K562 (cell line): ENCODE results near the gene EWSR1. TPM values are rescaled to one million over a fixed set of nuclear protein-coding genes. Genes with fewer than 3 reads are reported as not detected.

Source experiments
- ADNP ChIP-seq: fragments of 200-800 bp; sonication (Bioruptor generic); IDR thresholded peaks from 2 replicates; pipeline ENCODE4 v1.6.1; 2016; ENCODE audit warnings: missing genetic modification characterization, missing compliant biosample characterization
- ASH1L ChIP-seq: fragments of 450-650 bp; IDR thresholded peaks from 2 replicates; pipeline ENCODE4 v1.6.1; 2018; ENCODE audit warnings: borderline replicate concordance, mild to moderate bottlenecking, low read depth; ENCODE audit not compliant: partially characterized antibody
- CSDE1 ChIP-seq, 2 experiments: fragments of 450-650 bp; IDR thresholded peaks; 2 replicates each; pipeline ENCODE4 v1.6.1; 2016; ENCODE audit warnings: mild to moderate bottlenecking in 1 of 2
- E2F6 ChIP-seq, 2 experiments: IDR thresholded peaks; 2 replicates each; pipeline ENCODE4 v1.6.1; 2011; ENCODE audit warnings: borderline replicate concordance in 1 of 2, control low read depth in 1 of 2, low read depth in 1 of 2, low read length in 1 of 2, mild to moderate bottlenecking in 1 of 2, mixed read lengths in 1 of 2, moderate library complexity in 1 of 2; ENCODE audit not compliant: insufficient read depth in 1 of 2, insufficient read length in 1 of 2, poor library complexity in 1 of 2, severe bottlenecking in 1 of 2; ENCODE audit errors: extremely low read depth in 1 of 2
- HDAC6 ChIP-seq: IDR thresholded peaks from 2 replicates; pipeline ENCODE4 v1.6.1; 2012; ENCODE audit warnings: low read depth, mild to moderate bottlenecking, control low read depth, inconsistent platforms, low read length, moderate library complexity
- KAT7 ChIP-seq: sonication (generic); formaldehyde crosslinking; IDR thresholded peaks from 2 replicates; pipeline ENCODE4 v1.8.0; 2022; ENCODE audit warnings: missing genetic modification reagents, mild to moderate bottlenecking, borderline replicate concordance
- KDM5B ChIP-seq: fragments of 200-600 bp; sonication (generic); IDR thresholded peaks from 2 replicates; pipeline ENCODE4 v1.6.1; 2012; ENCODE audit warnings: low read depth, mild to moderate bottlenecking, moderate library complexity, low read length, control low read depth, inconsistent platforms; ENCODE audit not compliant: insufficient replicate concordance
- KLF13 ChIP-seq: fragments of 450-650 bp; IDR thresholded peaks from 2 replicates; pipeline ENCODE4 v1.6.1; 2016; ENCODE audit warnings: missing genetic modification characterization, low read depth, mild to moderate bottlenecking, missing compliant biosample characterization, moderate library complexity, borderline replicate concordance
- MAX ChIP-seq: sonication (generic); formaldehyde crosslinking; IDR thresholded peaks from 2 replicates; pipeline ENCODE4 v1.9.0; 2022; ENCODE audit warnings: mild to moderate bottlenecking, missing genetic modification reagents
- MAZ ChIP-seq, 2 experiments: fragments of 450-650 bp in 1 of 2; sonication (generic) in 1 of 2; formaldehyde crosslinking; IDR thresholded peaks in 1 of 2; conservative IDR thresholded peaks in 1 of 2; 2 replicates each; pipeline versions ENCODE4 v1.4.0 to v1.5.0; 2020; ENCODE audit warnings: mild to moderate bottlenecking in 1 of 2, missing genetic modification reagents in 1 of 2
- MYC ChIP-seq, 2 experiments: fragments of 250-450 bp in 1 of 2; sonication (Bioruptor Pico) in 1 of 2; IDR thresholded peaks; 2 replicates each; pipeline versions ENCODE4 v1.5.1 to v1.6.1; 2012 to 2021; ENCODE audit warnings: low read depth in 2 of 2, borderline replicate concordance in 1 of 2, improper control_type of control experiment in 1 of 2, low read length in 1 of 2, mild to moderate bottlenecking in 1 of 2, moderate library complexity in 1 of 2
- NONO ChIP-seq, 2 experiments: fragments of 200-400 bp in 1 of 2; fragments of 450-650 bp in 1 of 2; formaldehyde crosslinking in 1 of 2; IDR thresholded peaks; 2 replicates each; pipeline ENCODE4 v1.6.1; 2017; ENCODE audit warnings: low read depth in 2 of 2, mild to moderate bottlenecking in 2 of 2, moderate library complexity in 2 of 2, low read length in 1 of 2
- POLR2G ChIP-seq: fragments of 200-400 bp; formaldehyde crosslinking; IDR thresholded peaks from 2 replicates; pipeline ENCODE4 v1.6.1; 2017; ENCODE audit warnings: low read depth, mild to moderate bottlenecking, antibody characterized with exemption, low read length, moderate library complexity
- SNAPC5 ChIP-seq: fragments of 250-450 bp; sonication (Bioruptor Pico); IDR thresholded peaks from 2 replicates; pipeline ENCODE4 v1.8.0; 2021; ENCODE audit warnings: moderate library complexity, mild to moderate bottlenecking, inconsistent platforms
- TAF1 ChIP-seq: IDR thresholded peaks from 2 replicates; pipeline ENCODE4 v1.6.1; 2011; ENCODE audit warnings: mild to moderate bottlenecking, low read length, moderate library complexity; ENCODE audit not compliant: insufficient read depth, control insufficient read depth, severe bottlenecking; ENCODE audit errors: extremely low read depth
- TBL1XR1 ChIP-seq, 2 experiments: IDR thresholded peaks; 2 replicates each; pipeline ENCODE4 v1.6.1; 2012; ENCODE audit warnings: improper control_type of control experiment in 2 of 2, low read length in 2 of 2, mild to moderate bottlenecking in 1 of 2
- polyA plus RNA-seq, 8 experiments: library from polyadenylated mRNA; depleted of rRNA in 4 of 8; stranded (reverse) in 5 of 8; unstranded in 3 of 8; fragments of >200 nt; fragmentation: Nextera tagmentation in 2 of 8; fragmentation: Illumina TruSeq in 1 of 8; extraction: Ambion mirVana in 2 of 8; extraction: Trizol in 1 of 8; gene quantifications; 2 replicates each; pipeline versions ENCODE4 v1.2.1 to v1.2.3, GENCODE V29; 2011 to 2014; ENCODE audit warnings: inconsistent platforms in 1 of 8, missing spikeins in 1 of 8
- total RNA-seq, 7 experiments: library from RNA; depleted of rRNA in 6 of 7; stranded (reverse); fragments of >200 nt in 6 of 7; fragmentation: Illumina TruSeq in 2 of 7; extraction: Trizol in 2 of 7; gene quantifications; 2 replicates each; pipeline versions ENCODE4 v1.2.1 to v1.2.3, GENCODE V29; 2011 to 2021; ENCODE audit warnings: low replicate concordance in 1 of 7
- TF ChIP-seq, protein P1 (sequence below), 2 experiments: fragments of 200-800 bp in 1 of 2; sonication (Bioruptor generic) in 1 of 2; sonication (generic) in 1 of 2; formaldehyde crosslinking in 1 of 2; IDR thresholded peaks in 1 of 2; conservative IDR thresholded peaks in 1 of 2; 2 replicates each; pipeline versions ENCODE4 v1.5.0 to v1.6.1; 2016 to 2020; ENCODE audit warnings: missing compliant biosample characterization in 1 of 2, missing genetic modification characterization in 1 of 2, missing genetic modification reagents in 1 of 2
- TF ChIP-seq, protein P2 (sequence below), 3 experiments: IDR thresholded peaks in 2 of 3; conservative IDR thresholded peaks in 1 of 3; 2 replicates each; pipeline ENCODE4 v1.5.1; 2011 to 2012; ENCODE audit warnings: low read length in 3 of 3, mild to moderate bottlenecking in 3 of 3, control low read depth in 2 of 3, improper control_type of control experiment in 1 of 3, inconsistent platforms in 1 of 3, low read depth in 1 of 3, mixed read lengths in 1 of 3, moderate library complexity in 1 of 3; ENCODE audit not compliant: insufficient read depth in 2 of 3

The EWSR1 gene
- total and polyA plus RNA-seq, 9 of the 15 experiments (the other 6 are each of a cell fraction or from before 2014, with no cell fraction given), result 83.3 to 450 (median 239) TPM

- TF ChIP-seq MYC (IDR thresholded peaks at IDR 0.05; ENCODE audit: low read depth, low read length), result 0 out of 2 replicates have a peak, but pooled peaks have one; percentile 7
- no peak for TF ChIP-seq MYC (CRISPR knock-in tag; IDR thresholded peaks at IDR 0.05; ENCODE audit: borderline replicate concordance, low read depth)
- TF ChIP-seq MAZ (CRISPR knock-in tag; conservative IDR thresholded peaks at IDR 0.05 in 1 of 2, IDR thresholded peaks at IDR 0.05 in 1 of 2), result peak; percentile 88 to 92
- TF ChIP-seq, protein P1, sequence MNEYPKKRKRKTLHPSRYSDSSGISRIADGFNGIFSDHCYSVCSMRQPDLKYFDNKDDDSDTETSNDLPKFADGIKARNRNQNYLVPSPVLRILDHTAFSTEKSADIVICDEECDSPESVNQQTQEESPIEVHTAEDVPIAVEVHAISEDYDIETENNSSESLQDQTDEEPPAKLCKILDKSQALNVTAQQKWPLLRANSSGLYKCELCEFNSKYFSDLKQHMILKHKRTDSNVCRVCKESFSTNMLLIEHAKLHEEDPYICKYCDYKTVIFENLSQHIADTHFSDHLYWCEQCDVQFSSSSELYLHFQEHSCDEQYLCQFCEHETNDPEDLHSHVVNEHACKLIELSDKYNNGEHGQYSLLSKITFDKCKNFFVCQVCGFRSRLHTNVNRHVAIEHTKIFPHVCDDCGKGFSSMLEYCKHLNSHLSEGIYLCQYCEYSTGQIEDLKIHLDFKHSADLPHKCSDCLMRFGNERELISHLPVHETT (CRISPR knock-in tag; conservative IDR thresholded peaks at IDR 0.05 in 1 of 2, IDR thresholded peaks at IDR 0.05 in 1 of 2), result 0 out of 4 replicates have a peak, but pooled peaks of 1 of the 2 experiments have one; percentile 31
- TF ChIP-seq POLR2G, result peak; percentile 76
- TF ChIP-seq, protein P2, sequence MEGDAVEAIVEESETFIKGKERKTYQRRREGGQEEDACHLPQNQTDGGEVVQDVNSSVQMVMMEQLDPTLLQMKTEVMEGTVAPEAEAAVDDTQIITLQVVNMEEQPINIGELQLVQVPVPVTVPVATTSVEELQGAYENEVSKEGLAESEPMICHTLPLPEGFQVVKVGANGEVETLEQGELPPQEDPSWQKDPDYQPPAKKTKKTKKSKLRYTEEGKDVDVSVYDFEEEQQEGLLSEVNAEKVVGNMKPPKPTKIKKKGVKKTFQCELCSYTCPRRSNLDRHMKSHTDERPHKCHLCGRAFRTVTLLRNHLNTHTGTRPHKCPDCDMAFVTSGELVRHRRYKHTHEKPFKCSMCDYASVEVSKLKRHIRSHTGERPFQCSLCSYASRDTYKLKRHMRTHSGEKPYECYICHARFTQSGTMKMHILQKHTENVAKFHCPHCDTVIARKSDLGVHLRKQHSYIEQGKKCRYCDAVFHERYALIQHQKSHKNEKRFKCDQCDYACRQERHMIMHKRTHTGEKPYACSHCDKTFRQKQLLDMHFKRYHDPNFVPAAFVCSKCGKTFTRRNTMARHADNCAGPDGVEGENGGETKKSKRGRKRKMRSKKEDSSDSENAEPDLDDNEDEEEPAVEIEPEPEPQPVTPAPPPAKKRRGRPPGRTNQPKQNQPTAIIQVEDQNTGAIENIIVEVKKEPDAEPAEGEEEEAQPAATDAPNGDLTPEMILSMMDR (IDR thresholded peaks at IDR 0.05 in 2 of 3, conservative IDR thresholded peaks at IDR 0.05 in 1 of 3; ENCODE audit: insufficient read depth in 2 of 3, low read depth in 1 of 3, low read length in 3 of 3), result peak in 1 of 3 experiments; percentile 14; a peak in 2 of 6 replicates
- no peak for TF ChIP-seq HDAC6
- peak in 1 of 2 experiments; percentile 7 for TF ChIP-seq E2F6 (IDR thresholded peaks at IDR 0.05; ENCODE audit: borderline replicate concordance in 1 of 2, extremely low read depth in 1 of 2, insufficient read depth in 1 of 2, insufficient read length in 1 of 2, low read depth in 1 of 2, low read length in 1 of 2, poor library complexity in 1 of 2, severe bottlenecking in 1 of 2)
- no peak for TF ChIP-seq SNAPC5 (CRISPR knock-in tag)
- no peak for TF ChIP-seq KLF13 (tag)
- no peak for TF ChIP-seq TBL1XR1 (IDR thresholded peaks at IDR 0.05; ENCODE audit: low read length in 2 of 2)
- TF ChIP-seq CSDE1 (IDR thresholded peaks at IDR 0.05), result no peak
- TF ChIP-seq MAX, result 0 out of 2 replicates have a peak, but pooled peaks have one; percentile 12
- TF ChIP-seq TAF1, result peak; percentile 7
- no peak for TF ChIP-seq ASH1L
- TF ChIP-seq KDM5B, result peak; percentile 21
- peak; percentile 90 for TF ChIP-seq ADNP (tag)
- TF ChIP-seq NONO (IDR thresholded peaks at IDR 0.05; ENCODE audit: low read depth in 2 of 2, low read length in 1 of 2), result peak in 1 of 2 experiments; percentile 9; a peak in 1 of 4 replicates
- TF ChIP-seq KAT7 (CRISPR knock-in tag), result peak; percentile 80
These were observed 38.9 kb downstream of the EWSR1 start (continued) for GRCh38 chr22:29306835-29307595.
